UCSD-AML1 (cell line): ENCODE measurements around the gene REEP6.

Experiments used
- DNase-seq: peaks from one replicate; lab custom pipeline; 2025; ENCODE audit not compliant: unreplicated experiment; lab: John Stamatoyannopoulos, UW

Gene REEP6

GRCh38 chr19:1456121-1456900 is 34.7 kb upstream of the REEP6 start:
- no peak for DNase-seq

GRCh38 chr19:1457031-1457739 is 33.8 kb upstream of the REEP6 start:
- DNase-seq = no peak

GRCh38 chr19:1457892-1458291 is 33.1 kb upstream of the REEP6 start:
- no peak for DNase-seq

GRCh38 chr19:1459479-1459878 is 31.5 kb upstream of the REEP6 start:
- no peak for DNase-seq

- DNase-seq = no peak
Observed at GRCh38 chr19:1460033-1460995, 30.7 kb upstream of the REEP6 start.

- DNase-seq = no peak
Observed at GRCh38 chr19:1461862-1462261, 29.1 kb upstream of the REEP6 start.

- no peak for DNase-seq
Observed at GRCh38 chr19:1465191-1466016, 25.6 kb upstream of the REEP6 start.

- DNase-seq = no peak
Observed at GRCh38 chr19:1466018-1466460, 24.9 kb upstream of the REEP6 start.

- DNase-seq = no peak
Observed at GRCh38 chr19:1466461-1467214, 24.3 kb upstream of the REEP6 start.

GRCh38 chr19:1467215-1467489 is 23.8 kb upstream of the REEP6 start:
- no peak for DNase-seq

- DNase-seq = no peak
Observed at GRCh38 chr19:1467490-1468273, 23.3 kb upstream of the REEP6 start.

GRCh38 chr19:1468274-1468820 is 22.6 kb upstream of the REEP6 start:
- no peak for DNase-seq

GRCh38 chr19:1468821-1469254 is 22.1 kb upstream of the REEP6 start:
- DNase-seq = no peak

GRCh38 chr19:1469255-1470054 is 21.5 kb upstream of the REEP6 start:
- DNase-seq = no peak

- no peak for DNase-seq
Observed at GRCh38 chr19:1470055-1470304, 21.0 kb upstream of the REEP6 start.

GRCh38 chr19:1470305-1471009 is 20.5 kb upstream of the REEP6 start:
- no peak for DNase-seq

GRCh38 chr19:1471010-1471514 is 19.9 kb upstream of the REEP6 start:
- no peak for DNase-seq
